GM19023 (cell line): ENCODE data around the gene SLC44A5.
A peak's percentile ranks its signal among the peaks of the same experiment; 100 is the strongest.
"Not testable (repeated sequence)": the region's sequence is repeated elsewhere in the genome, so short reads cannot be mapped to it uniquely, and the experiment has no call there.

ENCODE experiments used
- ATAC-seq: cut with Tn5 transposase; IDR thresholded peaks from one replicate; pipeline ENCODE4 v1.9.1; 2021; ENCODE audit warnings: mild to moderate bottlenecking, moderate library complexity; ENCODE audit not compliant: unreplicated experiment

SLC44A5 gene

GRCh38 chr1:75203415-75204277, 407.3 kb downstream of the SLC44A5 start:
- ATAC-seq: peak; percentile 70

- ATAC-seq: no peak
Observed at GRCh38 chr1:75202751-75203150, 408.2 kb downstream of the SLC44A5 start.

GRCh38 chr1:75198761-75199160, 412.2 kb downstream of the SLC44A5 start:
- no peak for ATAC-seq

- no peak for ATAC-seq
Observed at GRCh38 chr1:75198163-75198562, 412.8 kb downstream of the SLC44A5 start.

GRCh38 chr1:75188892-75189291, 422.0 kb downstream of the SLC44A5 start:
- no peak for ATAC-seq

- not testable (repeated sequence) for ATAC-seq
Observed at GRCh38 chr1:75181214-75181955, 429.5 kb downstream of the SLC44A5 start.

GRCh38 chr1:75174031-75174760, 436.7 kb downstream of the SLC44A5 start:
- ATAC-seq: no peak

GRCh38 chr1:75172556-75172955, 438.4 kb downstream of the SLC44A5 start:
- no peak for ATAC-seq

GRCh38 chr1:75171876-75172275, 439.0 kb downstream of the SLC44A5 start:
- ATAC-seq: no peak

GRCh38 chr1:75170981-75171380, 439.9 kb downstream of the SLC44A5 start:
- no peak for ATAC-seq

GRCh38 chr1:75170011-75170410, 440.9 kb downstream of the SLC44A5 start:
- ATAC-seq: no peak

- no peak for ATAC-seq
Observed at GRCh38 chr1:75166821-75167220, 444.1 kb downstream of the SLC44A5 start.

- no peak for ATAC-seq
Observed at GRCh38 chr1:75165264-75165663, 445.6 kb downstream of the SLC44A5 start.

GRCh38 chr1:75159154-75159553, 451.8 kb downstream of the SLC44A5 start:
- no peak for ATAC-seq
